Mucosa of descending colon (tissue), 3 donors: ENCODE measurements around the gene CSTB. TPM values are rescaled to one million over a fixed set of nuclear protein-coding genes. Genes with fewer than 3 reads are reported as not detected.

ENCODE experiments used
- ATAC-seq: fragments of 200-7000 bp; cut with Tn5 transposase; one replicate; pipeline ENCODE4 v1.9.1; 2020; ENCODE audit warnings: mild to moderate bottlenecking, moderate library complexity
- DNase-seq, 3 donors: peaks; one replicate each; pipeline ENCODE4 v3.0.0-alpha.2; 2020
- H3K36me3 ChIP-seq: fragments of 200-600 bp; one replicate; pipeline ENCODE4 v1.8.0; 2021; ENCODE audit warnings: low read depth, mild to moderate bottlenecking
- H3K4me1 ChIP-seq: fragments of 200-600 bp; one replicate; pipeline ENCODE4 v1.8.0; 2021; ENCODE audit warnings: low read depth, mild to moderate bottlenecking
- H3K4me3 ChIP-seq: fragments of 200-600 bp; one replicate; pipeline ENCODE4 v1.8.0; 2021; ENCODE audit warnings: mild to moderate bottlenecking
- H3K9me3 ChIP-seq: fragments of 200-600 bp; one replicate; pipeline ENCODE4 v1.8.0; 2021; ENCODE audit warnings: mild to moderate bottlenecking
- intact Hi-C, 2 donors: fragments of 100-400 bp; cut with DNase I in 1 of 2; cut with micrococcal nuclease in 1 of 2; formaldehyde crosslinking; loops; one replicate each; pipeline versions ENCODE4 v1.11.0 to v1.11.1; 2022; cut with DNase I, micrococcal nuclease
- total RNA-seq, 3 donors: library from RNA; stranded (reverse); fragmentation: NEBNext Ultra II Directional in 2 of 3; extraction: Animal tissue kit (Norgen Biotek cat#: 25700) in 2 of 3; gene quantifications; one replicate each; pipeline versions ENCODE4 v1.2.1 to v1.2.4, GENCODE V29; 2021 to 2023
- TF ChIP-seq, protein P1 (sequence below): fragments of 200-600 bp; IDR thresholded peaks from one replicate; pipeline ENCODE4 v1.8.0; 2022; ENCODE audit warnings: antibody characterized with exemption, mild to moderate bottlenecking
- donor health status: DM: no; HTN: no; CAD: no; lungs with moderate emphysema.
- donor health status: DM: no; HTN: no; CAD: no.
- donor health status: DM: no; HTN: yes; CAD: no.

The CSTB gene
- total RNA-seq, 3 donors from 2014 or later: 36.2 to 64.5 (median 56.8) TPM

DNA sequence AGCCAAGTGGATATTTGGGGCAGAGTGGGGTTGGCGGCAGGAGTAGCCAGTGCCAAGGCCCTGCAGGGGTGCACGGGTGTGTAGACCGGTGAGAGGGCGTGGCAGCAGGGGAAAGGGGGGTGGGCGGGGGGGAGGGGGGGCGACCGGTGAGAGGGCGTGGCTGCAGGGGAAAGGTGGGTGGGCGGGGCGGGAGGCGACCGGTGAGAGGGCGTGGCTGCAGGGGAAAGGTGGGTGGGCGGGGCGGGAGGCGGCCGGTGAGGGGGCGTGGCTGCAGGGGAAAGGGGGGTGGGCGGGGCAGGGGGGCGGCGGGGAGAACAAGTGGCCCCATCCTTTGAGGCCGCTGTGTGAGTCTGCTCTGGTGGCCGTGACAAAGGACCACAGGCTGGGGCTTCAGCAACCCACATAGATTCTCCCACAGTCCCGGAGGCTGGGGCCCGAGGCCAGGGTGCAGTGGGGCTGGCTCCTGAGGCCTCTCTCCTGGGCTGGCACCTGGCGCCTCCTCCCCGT, 39.1 kb upstream of the CSTB start:
- Histone ChIP-seq H3K36me3 (no peaks in the 10 kb centered on the region), H3K9me3 (peaks cover 6% of the 10 kb centered on the region), H3K4me1 (peaks cover 22% of the 10 kb centered on the region), H3K4me3 (no peak overlapping the region)
- intact Hi-C loops: no loop called here
- peak in 2 of 3 donors; percentile 54 to 64 for DNase-seq
- TF ChIP-seq, protein P1, sequence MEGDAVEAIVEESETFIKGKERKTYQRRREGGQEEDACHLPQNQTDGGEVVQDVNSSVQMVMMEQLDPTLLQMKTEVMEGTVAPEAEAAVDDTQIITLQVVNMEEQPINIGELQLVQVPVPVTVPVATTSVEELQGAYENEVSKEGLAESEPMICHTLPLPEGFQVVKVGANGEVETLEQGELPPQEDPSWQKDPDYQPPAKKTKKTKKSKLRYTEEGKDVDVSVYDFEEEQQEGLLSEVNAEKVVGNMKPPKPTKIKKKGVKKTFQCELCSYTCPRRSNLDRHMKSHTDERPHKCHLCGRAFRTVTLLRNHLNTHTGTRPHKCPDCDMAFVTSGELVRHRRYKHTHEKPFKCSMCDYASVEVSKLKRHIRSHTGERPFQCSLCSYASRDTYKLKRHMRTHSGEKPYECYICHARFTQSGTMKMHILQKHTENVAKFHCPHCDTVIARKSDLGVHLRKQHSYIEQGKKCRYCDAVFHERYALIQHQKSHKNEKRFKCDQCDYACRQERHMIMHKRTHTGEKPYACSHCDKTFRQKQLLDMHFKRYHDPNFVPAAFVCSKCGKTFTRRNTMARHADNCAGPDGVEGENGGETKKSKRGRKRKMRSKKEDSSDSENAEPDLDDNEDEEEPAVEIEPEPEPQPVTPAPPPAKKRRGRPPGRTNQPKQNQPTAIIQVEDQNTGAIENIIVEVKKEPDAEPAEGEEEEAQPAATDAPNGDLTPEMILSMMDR: no peak
- no peak for ATAC-seq

DNA sequence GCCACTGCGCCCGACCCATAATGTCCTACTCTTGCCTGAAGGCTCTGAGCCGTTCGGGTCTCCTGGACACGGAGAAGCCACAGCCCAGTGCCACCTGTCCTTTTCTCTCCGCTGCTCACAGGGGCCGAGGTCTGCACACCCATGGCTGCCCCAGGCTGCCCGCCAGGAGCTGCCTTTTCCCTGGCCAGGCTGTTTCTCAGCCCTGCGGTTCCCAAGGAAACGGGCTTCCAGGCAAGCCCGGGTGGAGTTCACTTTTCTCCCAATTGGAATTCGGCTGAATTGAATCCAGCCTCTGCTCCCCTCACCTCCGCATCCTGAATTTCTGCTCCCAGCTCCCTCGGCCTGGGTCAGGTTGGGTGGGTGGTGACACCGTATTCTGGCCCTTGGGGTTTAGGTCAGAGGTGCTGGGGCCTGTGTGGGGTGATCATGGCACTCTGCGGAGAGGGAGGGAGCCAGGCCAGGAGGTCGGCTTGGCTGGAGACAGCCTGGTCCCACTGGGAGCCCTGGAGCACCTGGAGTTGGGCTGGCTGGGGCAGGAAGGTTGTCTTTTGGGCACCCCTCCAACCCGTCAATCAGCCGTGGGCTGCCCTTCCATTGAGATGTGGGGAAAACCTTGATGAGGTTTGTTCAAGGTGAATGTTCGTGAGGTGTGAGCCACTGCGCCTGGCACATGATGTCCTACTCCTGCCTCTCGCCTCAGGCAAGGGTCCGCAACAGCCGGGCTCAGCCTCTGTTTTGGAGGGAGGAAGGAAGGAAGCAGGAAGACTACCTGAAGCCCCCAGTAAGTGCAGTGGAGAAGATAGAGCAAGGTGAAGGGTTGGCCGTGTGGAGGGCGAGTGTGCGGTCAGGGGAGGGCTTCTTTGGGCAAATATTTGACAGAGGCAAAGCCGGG, 38.4 kb upstream of the CSTB start:
- Histone ChIP-seq H3K4me1 (peaks cover 22% of the 10 kb centered on the region), H3K36me3 (no peaks in the 10 kb centered on the region), H3K4me3 (no peak overlapping the region), H3K9me3 (peaks cover 6% of the 10 kb centered on the region)
- intact Hi-C loops: loop anchor here in 1 of 2 donors (5.0 kb wide), 1 partner anchor 163 kb away; no protein-coding TSS in a partner anchor
- DNase-seq: peak in 1 of 3 donors; percentile 48
- no peak for ATAC-seq
- TF ChIP-seq, protein P1: no peak

DNA sequence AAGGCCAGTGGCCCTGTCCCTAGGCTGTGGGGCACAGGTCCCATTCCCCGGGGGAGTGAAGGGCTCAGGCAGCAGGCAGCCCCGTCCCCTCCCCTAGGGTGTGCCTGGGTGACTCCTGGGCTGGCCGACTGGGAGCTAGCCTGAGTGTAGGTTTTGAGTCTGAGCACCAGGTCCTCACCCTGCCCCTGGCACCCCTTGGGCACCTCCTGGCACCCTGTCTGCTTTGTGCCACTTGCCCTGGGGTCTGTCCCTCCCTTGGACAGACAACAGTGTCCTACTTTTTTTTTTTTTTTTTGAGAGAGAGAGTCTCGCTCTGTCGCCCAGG, 37.5 kb upstream of the CSTB start:
- H3K36me3 ChIP-seq: no peaks in the 10 kb centered on the region
- DNase-seq: peak in 1 of 3 donors; percentile 29
- no peak for ATAC-seq
- H3K9me3 ChIP-seq: peaks cover 2% of the 10 kb centered on the region
- intact Hi-C loops: loop anchor here in 1 of 2 donors (5.0 kb wide), 1 partner anchor 164 kb away; no protein-coding TSS in a partner anchor
- TF ChIP-seq, protein P1: no peak
- H3K4me3 ChIP-seq: no peak overlapping the region
- H3K4me1 ChIP-seq: peaks cover 22% of the 10 kb centered on the region

DNA sequence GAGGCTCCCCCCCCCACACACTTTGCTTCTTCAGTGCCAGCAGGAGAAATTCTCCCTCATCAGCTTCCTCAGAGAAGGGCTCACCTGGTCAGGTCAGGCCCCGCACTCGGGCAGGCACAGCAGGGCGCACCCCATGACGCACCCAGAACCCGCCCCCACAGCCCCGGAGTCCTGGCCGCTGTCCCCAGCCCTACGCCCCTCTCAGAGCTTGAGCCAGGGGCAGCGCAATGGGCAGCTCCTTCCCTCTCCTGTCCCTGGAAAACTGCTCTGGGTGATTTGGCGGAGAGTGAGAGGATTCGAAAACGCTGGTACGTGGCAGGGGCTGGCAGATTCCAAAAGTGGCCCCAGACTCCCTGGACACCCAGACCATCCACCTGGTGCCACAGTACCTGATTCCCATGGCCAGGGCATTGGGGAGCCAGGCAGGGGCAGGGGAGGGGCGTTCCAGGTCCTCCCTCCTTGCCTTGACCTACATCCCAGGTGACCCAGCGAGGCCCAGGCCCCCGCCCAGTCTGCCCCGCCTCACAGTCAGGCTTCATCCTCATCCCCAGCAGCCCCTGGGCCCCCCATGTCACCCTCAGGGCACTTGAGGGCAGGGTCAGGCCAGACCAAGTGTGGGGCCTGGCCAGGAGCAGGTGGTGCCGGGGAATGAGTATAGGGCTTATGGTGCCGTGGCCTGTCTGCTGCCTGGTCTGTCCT, 37.0 kb upstream of the CSTB start:
- TF ChIP-seq, protein P1: no peak
- intact Hi-C loops: loop anchor here in 1 of 2 donors (5.0 kb wide), 1 partner anchor 164 kb away; no protein-coding TSS in a partner anchor

DNA sequence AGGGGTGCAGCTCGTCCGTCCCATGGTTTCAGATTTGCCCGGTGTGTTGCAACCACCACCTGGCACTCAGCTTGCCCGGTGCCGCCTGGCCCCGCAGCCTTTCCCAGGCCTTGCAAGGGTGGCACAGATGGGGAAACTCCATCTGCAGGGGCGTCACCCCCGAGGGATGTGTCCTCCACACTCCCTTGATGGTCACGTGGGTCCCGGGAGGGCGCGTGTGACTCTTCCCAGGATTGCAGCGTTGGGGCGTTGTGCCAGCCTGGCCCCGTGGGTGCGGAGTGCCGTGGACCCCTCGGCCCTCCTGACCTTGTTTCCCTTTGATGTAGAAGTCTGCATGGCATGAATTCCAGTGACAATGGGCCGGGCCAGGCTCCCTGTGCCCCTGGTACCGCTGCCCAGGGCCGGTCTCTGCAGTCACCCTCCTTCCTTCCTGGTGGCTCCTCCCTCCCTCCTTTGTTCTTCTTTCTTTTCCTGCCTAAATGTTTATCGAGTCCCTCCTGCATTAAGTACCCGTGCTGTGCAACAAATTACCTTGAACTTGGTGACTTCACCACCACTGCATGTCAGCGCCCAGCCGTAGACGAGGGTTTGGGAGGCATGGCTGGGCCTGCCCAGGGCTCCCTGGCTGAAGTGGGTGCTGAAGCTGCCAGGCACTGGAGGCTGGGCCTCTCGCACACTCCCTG, 36.2 kb upstream of the CSTB start:
- ATAC-seq (peak; percentile 53), DNase-seq (peak; percentile 47 to 80 (median 70))
- intact Hi-C loops: loop anchor here in 1 of 2 donors (5.0 kb wide), 1 partner anchor 165 kb away; no protein-coding TSS in a partner anchor
- Histone ChIP-seq H3K4me1 (peaks cover 22% of the 10 kb centered on the region), H3K9me3 (no peaks in the 10 kb centered on the region), H3K36me3 (no peaks in the 10 kb centered on the region), H3K4me3 (no peak overlapping the region)
- TF ChIP-seq, protein P1: no peak

More for the DNA sequence above, 37.0 kb upstream of the CSTB start:
- peaks cover 22% of the 10 kb centered on the region for H3K4me1 ChIP-seq
- no peaks in the 10 kb centered on the region for H3K36me3 ChIP-seq
- DNase-seq (no peak), ATAC-seq (no peak)
- H3K9me3 ChIP-seq: no peaks in the 10 kb centered on the region
- H3K4me3 ChIP-seq: no peak overlapping the region
